CD14-positive monocyte (primary cell): ENCODE results near the gene KIRREL3. TPM values are rescaled to one million over a fixed set of nuclear protein-coding genes. Genes with fewer than 3 reads are reported as not detected.
A peak's percentile ranks its signal among the peaks of the same experiment; 100 is the strongest.

ENCODE experiments used
- DNase-seq, 3 donors: peaks; one replicate each; pipeline ENCODE4 v3.0.0-alpha.2; 2011 to 2022
- H2AFZ ChIP-seq: 2 replicates; pipeline ENCODE4 v1.6.0; 2012; ENCODE audit warnings: mild to moderate bottlenecking, low read depth, low read length, inconsistent platforms; ENCODE audit not compliant: insufficient read depth, poor library complexity, severe bottlenecking
- H3K27ac ChIP-seq, 2 donors: 1 replicate in 1 of 2; 2 replicates in 1 of 2; pipeline ENCODE4 v1.5.1; 2012 to 2013; ENCODE audit warnings: low read length in 2 of 2, control low read depth in 1 of 2, inconsistent platforms in 1 of 2, low read depth in 1 of 2, mild to moderate bottlenecking in 1 of 2
- H3K27me3 ChIP-seq, 2 donors: one replicate each; pipeline versions ENCODE4 v1.6.0 to v1.6.1; 2011 to 2013; ENCODE audit warnings: low read length in 2 of 2; ENCODE audit not compliant: control insufficient read depth in 2 of 2, insufficient read depth in 2 of 2
- H3K36me3 ChIP-seq, 2 donors: replicated peaks in 1 of 2; 1 replicate in 1 of 2; 2 replicates in 1 of 2; pipeline versions ENCODE4 v1.5.1 to v1.6.1; 2012 to 2013; ENCODE audit warnings: low read length in 2 of 2, control low read depth in 1 of 2, inconsistent platforms in 1 of 2, mild to moderate bottlenecking in 1 of 2; ENCODE audit not compliant: insufficient read depth in 2 of 2, control insufficient read depth in 1 of 2
- H3K4me1 ChIP-seq, 2 donors: 1 replicate in 1 of 2; 2 replicates in 1 of 2; pipeline versions ENCODE4 v1.5.1 to v1.6.1; 2012 to 2013; ENCODE audit warnings: low read length in 2 of 2, control low read depth in 1 of 2, inconsistent platforms in 1 of 2, mild to moderate bottlenecking in 1 of 2, moderate library complexity in 1 of 2; ENCODE audit not compliant: insufficient read depth in 2 of 2, control insufficient read depth in 1 of 2
- H3K4me2 ChIP-seq: replicated peaks from 2 replicates; pipeline ENCODE3; 2012; ENCODE audit warnings: low read length, moderate library complexity, mild to moderate bottlenecking; ENCODE audit not compliant: poor library complexity, severe bottlenecking; ENCODE audit errors: extremely low read depth
- H3K4me3 ChIP-seq, 3 experiments: fragments of 200-600 bp in 1 of 3; sonication (generic) in 1 of 3; replicated peaks in 1 of 3; 1 replicate in 2 of 3; 2 replicates in 1 of 3; pipeline ENCODE4 v1.5.1; 2011 to 2013; ENCODE audit warnings: low read length in 3 of 3, mild to moderate bottlenecking in 3 of 3, control low read depth in 2 of 3, low read depth in 2 of 3, inconsistent platforms in 1 of 3, moderate library complexity in 1 of 3
- H3K79me2 ChIP-seq: 2 replicates; pipeline ENCODE4 v1.6.0; 2012; ENCODE audit warnings: mild to moderate bottlenecking, control low read depth, inconsistent platforms, low read length, moderate library complexity; ENCODE audit not compliant: insufficient read depth
- H3K9ac ChIP-seq: 2 replicates; pipeline ENCODE4 v1.6.0; 2017; ENCODE audit warnings: low read length, mild to moderate bottlenecking; ENCODE audit not compliant: insufficient read depth, poor library complexity, severe bottlenecking
- H3K9me3 ChIP-seq, 2 donors: replicated peaks in 1 of 2; 1 replicate in 1 of 2; 2 replicates in 1 of 2; pipeline versions ENCODE4 v1.5.1 to v1.6.1; 2012 to 2013; ENCODE audit warnings: low read length in 2 of 2, control low read depth in 1 of 2; ENCODE audit not compliant: control insufficient read depth in 1 of 2, insufficient read depth in 1 of 2
- H4K20me1 ChIP-seq: 2 replicates; pipeline ENCODE4 v1.6.0; 2012; ENCODE audit warnings: mild to moderate bottlenecking, low read length, control low read depth, moderate library complexity; ENCODE audit not compliant: insufficient read depth
- H3K27ac Mint-ChIP-seq, 7 donors: one replicate each; pipeline ENCODE4 v1.8.0; 2020; ENCODE audit warnings: mild to moderate bottlenecking in 7 of 7, mixed read lengths in 7 of 7, moderate library complexity in 6 of 7, inconsistent platforms in 2 of 7
- H3K27me3 Mint-ChIP-seq, 3 donors: one replicate each; pipeline ENCODE4 v1.8.0; 2021 to 2022; ENCODE audit warnings: low read depth in 3 of 3, mild to moderate bottlenecking in 3 of 3, mixed read lengths in 3 of 3, moderate library complexity in 3 of 3, inconsistent platforms in 1 of 3
- H3K36me3 Mint-ChIP-seq, 2 donors: one replicate each; pipeline ENCODE4 v1.8.0; 2020; ENCODE audit warnings: mixed read lengths in 2 of 2, inconsistent platforms in 1 of 2, mild to moderate bottlenecking in 1 of 2
- H3K4me1 Mint-ChIP-seq: one replicate; pipeline ENCODE4 v1.8.0; 2020; ENCODE audit warnings: mild to moderate bottlenecking, mixed read lengths
- H3K4me3 Mint-ChIP-seq, 2 donors: one replicate each; pipeline ENCODE4 v1.8.0; 2020; ENCODE audit warnings: mild to moderate bottlenecking in 2 of 2, mixed read lengths in 2 of 2, moderate library complexity in 1 of 2
- H3K9me3 Mint-ChIP-seq, 7 donors: one replicate each; pipeline ENCODE4 v1.8.0; 2020 to 2022; ENCODE audit warnings: mixed read lengths in 7 of 7, mild to moderate bottlenecking in 6 of 7, moderate library complexity in 6 of 7, inconsistent platforms in 2 of 7
- WGBS: methylation state at CpG from one replicate; pipeline ENCODE4 v1.1.5; 2013; ENCODE audit warnings: missing lambda C conversion rate; ENCODE audit not compliant: insufficient coverage; 5-methylcytosine and 5-hydroxymethylcytosine counted together
- intact Hi-C, 2 donors: fragments of 100-400 bp; cut with micrococcal nuclease; formaldehyde crosslinking; loops; one replicate each; pipeline versions ENCODE4 v1.15.0 to v1.15.1; 2023
- polyA minus RNA-seq: library from RNA; depleted of rRNA, polyadenylated mRNA; stranded (reverse); fragments of >200 nt; gene quantifications from 2 replicates; pipeline ENCODE4 v1.2.3, GENCODE V29; 2012
- polyA plus RNA-seq, 3 donors: library from polyadenylated mRNA; depleted of rRNA in 1 of 3; unstranded in 2 of 3; stranded (reverse) in 1 of 3; fragments of 300-500 nt in 2 of 3; fragments of >200 nt in 1 of 3; fragmentation: Illumina TruSeq in 2 of 3; gene quantifications; 1 replicate in 2 of 3; 2 replicates in 1 of 3; pipeline ENCODE4 v1.2.3, GENCODE V29; 2012 to 2021
- total RNA-seq, 12 experiments: library from RNA in 1 of 12; stranded (reverse) in 1 of 12; fragments of 120-200 nt in 1 of 12; gene quantifications; one replicate each; pipeline ENCODE4 v1.2.4 and lab custom pipeline; 2013 to 2026; ENCODE audit warnings: mixed read lengths in 6 of 12, inconsistent platforms in 1 of 12
- TF ChIP-seq, protein P1 (sequence below): fragments of 200-600 bp; IDR thresholded peaks from one replicate; pipeline ENCODE4 v1.8.0; 2022; ENCODE audit warnings: antibody characterized with exemption, mild to moderate bottlenecking

The KIRREL3 gene
- not detected for total RNA-seq (2013)
- polyA plus RNA-seq = not detected
- polyA minus RNA-seq = not detected in 2 replicates
- 0 to 2.8 (median 0) reads per million in 11 experiments for total RNA-seq (lab: John Stamatoyannopoulos, UW)

DNA sequence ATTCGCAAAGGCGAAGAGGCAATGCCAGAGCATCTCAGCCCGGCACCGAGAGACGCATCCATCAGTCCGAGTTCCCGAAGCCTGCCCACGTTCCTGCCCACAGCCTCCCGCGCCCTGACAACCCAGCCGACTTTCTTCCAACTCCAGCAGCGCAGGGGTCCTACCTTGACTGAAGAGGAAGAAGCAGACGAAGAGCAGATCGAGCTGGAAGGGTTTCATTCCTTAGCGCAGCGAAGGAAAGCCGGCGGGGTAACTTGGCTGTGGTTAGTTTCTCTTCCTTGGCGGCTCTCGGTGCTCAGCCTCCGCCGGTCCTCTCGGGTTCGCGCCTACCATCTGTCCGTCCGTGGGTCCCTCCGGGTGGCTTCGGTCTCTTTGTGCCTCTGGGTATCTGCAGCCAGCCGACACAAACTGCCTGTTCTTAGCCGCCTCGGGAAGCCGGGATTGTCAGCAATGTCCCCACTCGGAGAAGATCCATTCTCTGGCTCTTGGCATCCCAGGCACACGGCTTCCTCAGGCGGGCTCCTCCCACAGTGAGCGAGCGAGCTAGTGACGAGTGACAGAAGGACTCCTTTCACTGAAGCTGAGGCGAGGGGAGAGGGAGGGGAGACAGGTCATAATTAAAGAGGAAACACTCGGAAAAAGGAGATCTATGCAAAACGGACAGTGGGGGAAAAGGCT lies at the start of gene KIRREL3:
TSS of gene KIRREL3 (minus strand) at position 480 of the 678 bp plus-strand sequence.
- Mint-ChIP-seq H3K4me1 (no peaks in the 10 kb centered on the region), H3K36me3 (no peaks in the 10 kb centered on the region), H3K27ac (no peak within 1 kb of the TSS), H3K4me3 (peak within 1 kb of the TSS in 1 of 2 donors; percentile 52), H3K27me3 (peaks cover 40 to 54% (median 41%) of the 10 kb centered on the region in 3 donors), H3K9me3 (peaks cover 0 to 6% (median 0%) of the 10 kb centered on the region in 7 donors)
- peaks cover 0 to 23% of the 10 kb centered on the region in 2 donors for H3K9me3 ChIP-seq
- peaks cover 62 to 89% of the 10 kb centered on the region in 2 donors for H3K27me3 ChIP-seq
- H3K36me3 ChIP-seq = no peaks in the 10 kb centered on the region
- WGBS = 3% methylated on average over 39 of the region's 42 CpGs
- H3K4me2 ChIP-seq = no peak within 1 kb of the TSS
- H3K27ac ChIP-seq = no peak within 1 kb of the TSS
- H2AFZ ChIP-seq = no peak within 1 kb of the TSS
- intact Hi-C loops = no loop called here
- no peaks in the 10 kb centered on the region for H4K20me1 ChIP-seq
- no peaks in the 10 kb centered on the region for H3K79me2 ChIP-seq
- TF ChIP-seq, protein P1, sequence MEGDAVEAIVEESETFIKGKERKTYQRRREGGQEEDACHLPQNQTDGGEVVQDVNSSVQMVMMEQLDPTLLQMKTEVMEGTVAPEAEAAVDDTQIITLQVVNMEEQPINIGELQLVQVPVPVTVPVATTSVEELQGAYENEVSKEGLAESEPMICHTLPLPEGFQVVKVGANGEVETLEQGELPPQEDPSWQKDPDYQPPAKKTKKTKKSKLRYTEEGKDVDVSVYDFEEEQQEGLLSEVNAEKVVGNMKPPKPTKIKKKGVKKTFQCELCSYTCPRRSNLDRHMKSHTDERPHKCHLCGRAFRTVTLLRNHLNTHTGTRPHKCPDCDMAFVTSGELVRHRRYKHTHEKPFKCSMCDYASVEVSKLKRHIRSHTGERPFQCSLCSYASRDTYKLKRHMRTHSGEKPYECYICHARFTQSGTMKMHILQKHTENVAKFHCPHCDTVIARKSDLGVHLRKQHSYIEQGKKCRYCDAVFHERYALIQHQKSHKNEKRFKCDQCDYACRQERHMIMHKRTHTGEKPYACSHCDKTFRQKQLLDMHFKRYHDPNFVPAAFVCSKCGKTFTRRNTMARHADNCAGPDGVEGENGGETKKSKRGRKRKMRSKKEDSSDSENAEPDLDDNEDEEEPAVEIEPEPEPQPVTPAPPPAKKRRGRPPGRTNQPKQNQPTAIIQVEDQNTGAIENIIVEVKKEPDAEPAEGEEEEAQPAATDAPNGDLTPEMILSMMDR = no peak
- no peak for DNase-seq
- H3K9ac ChIP-seq = no peak within 1 kb of the TSS
- H3K4me1 ChIP-seq = peaks cover 0 to 4% of the 10 kb centered on the region in 2 donors
- H3K4me3 ChIP-seq = no peak within 1 kb of the TSS

DNA sequence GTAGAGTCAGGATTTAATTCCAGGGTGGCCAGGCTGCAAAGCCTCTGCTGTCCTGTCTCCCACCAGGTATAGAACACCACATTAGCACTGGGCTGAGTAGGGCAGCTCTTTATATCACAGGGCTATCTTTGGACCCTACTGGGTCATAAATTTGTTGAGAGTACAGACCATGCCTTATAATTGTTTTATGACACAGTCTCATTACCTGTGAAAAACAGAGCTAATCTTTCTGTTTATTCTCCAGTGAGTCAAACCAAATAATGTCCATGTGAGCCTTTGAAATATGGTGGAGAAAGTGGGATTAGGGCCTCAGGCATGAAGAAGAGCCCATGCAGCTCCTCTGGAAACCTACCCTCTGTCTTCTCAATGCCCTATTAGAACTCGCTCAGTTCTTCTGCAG lies 49.6 kb upstream of the KIRREL3 start:
- H4K20me1 ChIP-seq = no peaks in the 10 kb centered on the region
- no peaks in the 10 kb centered on the region for H3K9me3 ChIP-seq
- H3K4me1 ChIP-seq = no peaks in the 10 kb centered on the region
- Mint-ChIP-seq H3K9me3 (peaks cover 0 to 4% (median 0%) of the 10 kb centered on the region in 7 donors), H3K27me3 (peaks cover 0 to 2% (median 2%) of the 10 kb centered on the region in 3 donors), H3K4me3 (no peak overlapping the region), H3K4me1 (no peaks in the 10 kb centered on the region), H3K27ac (no peak overlapping the region), H3K36me3 (no peaks in the 10 kb centered on the region)
- H3K27ac ChIP-seq = no peak overlapping the region
- no peak overlapping the region for H2AFZ ChIP-seq
- TF ChIP-seq, protein P1 = no peak
- no CpG with 5 or more reads among the region's 1 CpG for WGBS
- no peaks in the 10 kb centered on the region for H3K27me3 ChIP-seq
- no peak overlapping the region for H3K4me3 ChIP-seq
- no peak overlapping the region for H3K9ac ChIP-seq
- DNase-seq = no peak
- no peaks in the 10 kb centered on the region for H3K79me2 ChIP-seq
- no peak overlapping the region for H3K4me2 ChIP-seq
- no peaks in the 10 kb centered on the region for H3K36me3 ChIP-seq
- intact Hi-C loops = no loop called here
